SU-DHL-6 (cell line): ENCODE measurements around the gene ORM1.

Experiments
- H2AFZ ChIP-seq: fragments of 200-600 bp; sonication (generic); 2 replicates; pipeline ENCODE4 v1.6.1; 2014; ENCODE audit warnings: low read depth, mild to moderate bottlenecking, moderate library complexity, mixed read lengths, antibody characterized with exemption, low read length; ENCODE audit not compliant: severe bottlenecking
- H3F3A ChIP-seq: fragments of 200-600 bp; shearing (Covaris generic); 2 replicates; pipeline ENCODE4 v1.6.0; 2016; ENCODE audit warnings: antibody characterized with exemption, mild to moderate bottlenecking; ENCODE audit not compliant: insufficient read depth
- H3K27ac ChIP-seq: fragments of 200-600 bp; sonication (generic); 2 replicates; pipeline ENCODE4 v1.5.1; 2016; ENCODE audit warnings: low read depth, mild to moderate bottlenecking, low read length, moderate library complexity, mixed read lengths
- H3K27me3 ChIP-seq: fragments of 200-600 bp; sonication (generic), shearing (Covaris generic); 2 replicates; pipeline ENCODE4 v1.6.0; 2014; ENCODE audit warnings: mild to moderate bottlenecking, low read length
- H3K36me3 ChIP-seq: fragments of 200-600 bp; sonication (generic); 2 replicates; pipeline ENCODE4 v1.6.1; 2014; ENCODE audit warnings: mild to moderate bottlenecking, low read length, mixed read lengths
- H3K4me2 ChIP-seq: fragments of 300-600, 200-600 bp; shearing (Covaris generic), sonication (generic); 2 replicates; pipeline ENCODE4 v1.6.0; 2014; ENCODE audit warnings: low read length, low read depth, mild to moderate bottlenecking; ENCODE audit not compliant: poor library complexity, severe bottlenecking
- H3K4me3 ChIP-seq: fragments of 200-600 bp; sonication (generic); 2 replicates; pipeline ENCODE4 v1.5.1; 2014; ENCODE audit warnings: antibody characterized with exemption, low read length, mild to moderate bottlenecking, mixed read lengths; ENCODE audit not compliant: insufficient read depth, poor library complexity, severe bottlenecking
- H3K79me2 ChIP-seq: fragments of 200-600 bp; sonication (generic); 2 replicates; pipeline ENCODE4 v1.6.1; 2014; ENCODE audit warnings: mild to moderate bottlenecking, low read length, moderate library complexity; ENCODE audit not compliant: insufficient read depth
- H3K9ac ChIP-seq: fragments of 200-600 bp; sonication (generic); 2 replicates; pipeline ENCODE4 v1.7.0; 2014; ENCODE audit warnings: mild to moderate bottlenecking, low read length
- H3K9me2 ChIP-seq: fragments of 200-600 bp; sonication (generic); replicated peaks from 2 replicates; pipeline ENCODE4 v1.6.1; 2014; ENCODE audit warnings: low read length; ENCODE audit not compliant: insufficient read depth
- H3K9me3 ChIP-seq: fragments of 200-600 bp; sonication (generic); 2 replicates; pipeline ENCODE4 v1.6.1; 2014; ENCODE audit warnings: low read length, mixed read lengths; ENCODE audit not compliant: insufficient read depth
- H4K20me1 ChIP-seq: fragments of 200-600 bp; sonication (generic); 2 replicates; pipeline ENCODE4 v1.6.1; 2014; ENCODE audit warnings: low read depth, mild to moderate bottlenecking, antibody characterized with exemption, low read length, moderate library complexity, mixed read lengths
- EZH2phosphoT487 ChIP-seq: fragments of 200-600 bp; sonication (generic), shearing (Covaris generic); conservative IDR thresholded peaks from 2 replicates; pipeline ENCODE4 v1.6.1; 2018; ENCODE audit warnings: mild to moderate bottlenecking, antibody characterized with exemption, low read length, moderate library complexity, mixed read lengths
- TF ChIP-seq, protein P1 (sequence below): fragments of 200-600 bp; sonication (generic); IDR thresholded peaks from one replicate; pipeline ENCODE4 v1.5.1; 2017; ENCODE audit warnings: antibody characterized with exemption, mild to moderate bottlenecking, low read length, moderate library complexity; ENCODE audit not compliant: insufficient read depth, poor library complexity, severe bottlenecking

The ORM1 gene

GRCh38 chr9:114300846-114301797 is 21.8 kb upstream of the ORM1 start:
- Histone ChIP-seq H3K4me2 (no peak overlapping the region), H3K9me3 (no peaks in the 10 kb centered on the region), H2AFZ (no peak overlapping the region), H3F3A (no peaks in the 10 kb centered on the region), H3K36me3 (no peaks in the 10 kb centered on the region), H3K79me2 (no peaks in the 10 kb centered on the region), H3K27ac (no peak overlapping the region), H3K9ac (no peak overlapping the region), H4K20me1 (no peaks in the 10 kb centered on the region), H3K27me3 (no peaks in the 10 kb centered on the region), H3K4me3 (no peak overlapping the region), H3K9me2 (no peaks in the 10 kb centered on the region)
- TF ChIP-seq, protein P1, sequence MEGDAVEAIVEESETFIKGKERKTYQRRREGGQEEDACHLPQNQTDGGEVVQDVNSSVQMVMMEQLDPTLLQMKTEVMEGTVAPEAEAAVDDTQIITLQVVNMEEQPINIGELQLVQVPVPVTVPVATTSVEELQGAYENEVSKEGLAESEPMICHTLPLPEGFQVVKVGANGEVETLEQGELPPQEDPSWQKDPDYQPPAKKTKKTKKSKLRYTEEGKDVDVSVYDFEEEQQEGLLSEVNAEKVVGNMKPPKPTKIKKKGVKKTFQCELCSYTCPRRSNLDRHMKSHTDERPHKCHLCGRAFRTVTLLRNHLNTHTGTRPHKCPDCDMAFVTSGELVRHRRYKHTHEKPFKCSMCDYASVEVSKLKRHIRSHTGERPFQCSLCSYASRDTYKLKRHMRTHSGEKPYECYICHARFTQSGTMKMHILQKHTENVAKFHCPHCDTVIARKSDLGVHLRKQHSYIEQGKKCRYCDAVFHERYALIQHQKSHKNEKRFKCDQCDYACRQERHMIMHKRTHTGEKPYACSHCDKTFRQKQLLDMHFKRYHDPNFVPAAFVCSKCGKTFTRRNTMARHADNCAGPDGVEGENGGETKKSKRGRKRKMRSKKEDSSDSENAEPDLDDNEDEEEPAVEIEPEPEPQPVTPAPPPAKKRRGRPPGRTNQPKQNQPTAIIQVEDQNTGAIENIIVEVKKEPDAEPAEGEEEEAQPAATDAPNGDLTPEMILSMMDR = no peak
- no peak for TF ChIP-seq EZH2phosphoT487

- no peaks in the 10 kb centered on the region for H3K79me2 ChIP-seq
- H3K9me3 ChIP-seq = no peaks in the 10 kb centered on the region
- no peaks in the 10 kb centered on the region for H3F3A ChIP-seq
- no peak overlapping the region for H3K4me3 ChIP-seq
- H3K36me3 ChIP-seq = no peaks in the 10 kb centered on the region
- no peak overlapping the region for H3K4me2 ChIP-seq
- no peak overlapping the region for H3K9ac ChIP-seq
- H3K27ac ChIP-seq = no peak overlapping the region
- H3K9me2 ChIP-seq = no peaks in the 10 kb centered on the region
- H2AFZ ChIP-seq = no peak overlapping the region
- H3K27me3 ChIP-seq = no peaks in the 10 kb centered on the region
- H4K20me1 ChIP-seq = no peaks in the 10 kb centered on the region
- TF ChIP-seq, protein P1 = no peak
- no peak for TF ChIP-seq EZH2phosphoT487
Observed at GRCh38 chr9:114301798-114302565, 20.9 kb upstream of the ORM1 start.

- no peaks in the 10 kb centered on the region for H3K9me2 ChIP-seq
- H3K4me3 ChIP-seq = no peak overlapping the region
- no peaks in the 10 kb centered on the region for H3F3A ChIP-seq
- H3K27ac ChIP-seq = no peak overlapping the region
- no peaks in the 10 kb centered on the region for H3K9me3 ChIP-seq
- H4K20me1 ChIP-seq = no peaks in the 10 kb centered on the region
- no peaks in the 10 kb centered on the region for H3K79me2 ChIP-seq
- no peaks in the 10 kb centered on the region for H3K27me3 ChIP-seq
- H3K4me2 ChIP-seq = no peak overlapping the region
- H2AFZ ChIP-seq = no peak overlapping the region
- no peaks in the 10 kb centered on the region for H3K36me3 ChIP-seq
- TF ChIP-seq, protein P1 = no peak
- no peak for TF ChIP-seq EZH2phosphoT487
- H3K9ac ChIP-seq = no peak overlapping the region
Observed at GRCh38 chr9:114302727-114303126, 20.2 kb upstream of the ORM1 start.
